C1 segment of cervical spinal cord (tissue), 14 donors: ENCODE data around the gene CTSL.
A peak's percentile ranks its signal among the peaks of the same experiment; 100 is the strongest.
"Not testable (repeated sequence)": the region's sequence is repeated elsewhere in the genome, so short reads cannot be mapped to it uniquely, and the experiment has no call there.

Experiments used
- DNase-seq, 14 donors: peaks; one replicate each; lab custom pipeline; 2025; lab: John Stamatoyannopoulos, UW

CTSL gene

GRCh38 chr9:87720173-87720572 is 5.7 kb upstream of the CTSL start:
- no peak for DNase-seq

GRCh38 chr9:87722393-87723088 is 3.4 kb upstream of the CTSL start:
- peak in 7 of 14 donors; percentile 7 to 43 (median 23) for DNase-seq

DNA sequence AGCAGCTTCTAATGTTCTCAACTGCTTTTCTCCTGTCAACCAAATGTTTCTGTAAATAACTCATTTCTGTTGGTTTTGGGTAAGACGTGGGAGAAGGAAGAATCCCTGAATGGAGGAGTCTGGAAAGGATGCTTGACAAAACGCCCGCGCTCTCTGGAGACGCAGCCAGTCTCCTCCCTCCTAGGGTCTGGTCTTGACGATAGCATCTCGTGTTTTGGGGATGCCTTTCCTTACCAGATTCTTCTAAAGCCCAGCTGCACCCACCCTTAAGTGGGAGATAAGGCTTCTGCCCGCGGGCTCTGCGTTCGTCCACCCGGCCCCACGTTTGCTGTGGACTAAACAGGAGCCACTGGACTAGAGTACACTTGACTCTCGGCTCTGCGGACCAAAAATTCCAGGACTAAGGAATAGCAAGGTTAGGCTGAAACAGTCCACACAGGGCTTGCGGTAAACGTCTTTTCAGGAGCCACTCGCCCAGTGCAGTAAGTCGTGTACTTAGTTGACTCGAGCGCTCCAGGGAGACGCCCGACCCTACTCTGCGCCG is 491 bp upstream of the CTSL start:
- peak in 3 of 14 donors; percentile 60 to 79 (median 67) for DNase-seq

GRCh38 chr9:87729246-87729645 is 3.3 kb downstream of the CTSL start:
- DNase-seq: no peak

DNA sequence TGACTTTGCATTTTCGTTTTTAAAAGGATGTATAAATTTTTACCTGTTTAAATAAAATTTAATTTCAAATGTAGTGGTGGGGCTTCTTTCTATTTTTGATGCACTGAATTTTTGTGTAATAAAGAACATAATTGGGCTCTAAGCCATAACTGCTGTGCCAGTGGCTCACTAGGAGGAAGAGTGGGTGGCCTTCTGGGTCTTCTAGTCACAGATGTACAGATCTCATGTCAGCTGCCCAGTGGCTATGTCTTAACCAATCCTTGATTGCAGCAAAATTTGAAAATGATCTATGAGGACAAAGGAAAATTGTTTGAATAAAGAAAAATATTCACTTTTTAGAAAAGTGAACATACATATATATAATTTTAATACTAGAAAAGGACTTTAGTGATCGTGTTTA is 5.4 kb downstream of the CTSL start:
- no peak for DNase-seq

- DNase-seq: no peak
These were observed 6.4 kb downstream of the CTSL start for GRCh38 chr9:87732344-87732743.

DNA sequence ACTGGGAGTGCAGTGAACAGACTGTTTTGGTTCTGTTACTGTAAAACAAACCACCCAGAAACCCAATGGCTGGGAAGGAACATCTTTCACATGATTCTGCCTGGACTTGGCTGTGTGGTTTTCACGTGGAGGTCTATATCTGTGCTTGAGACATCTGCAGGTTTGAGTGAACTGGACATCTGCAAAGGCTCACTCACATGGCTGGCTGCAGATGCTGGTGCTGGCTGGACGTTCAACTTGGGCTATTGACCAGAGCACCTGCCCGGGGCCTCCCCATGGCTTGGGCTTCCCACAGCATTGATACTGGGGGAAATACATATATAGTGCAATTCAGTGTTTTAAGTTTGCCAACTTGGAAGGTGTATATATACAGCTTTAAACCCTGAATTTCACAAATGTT is 6.8 kb downstream of the CTSL start:
- DNase-seq: no peak

- DNase-seq: no peak
These were observed 7.5 kb downstream of the CTSL start for GRCh38 chr9:87733273-87734052.

- no peak for DNase-seq
These were observed 8.2 kb downstream of the CTSL start for GRCh38 chr9:87734106-87734505.

DNA sequence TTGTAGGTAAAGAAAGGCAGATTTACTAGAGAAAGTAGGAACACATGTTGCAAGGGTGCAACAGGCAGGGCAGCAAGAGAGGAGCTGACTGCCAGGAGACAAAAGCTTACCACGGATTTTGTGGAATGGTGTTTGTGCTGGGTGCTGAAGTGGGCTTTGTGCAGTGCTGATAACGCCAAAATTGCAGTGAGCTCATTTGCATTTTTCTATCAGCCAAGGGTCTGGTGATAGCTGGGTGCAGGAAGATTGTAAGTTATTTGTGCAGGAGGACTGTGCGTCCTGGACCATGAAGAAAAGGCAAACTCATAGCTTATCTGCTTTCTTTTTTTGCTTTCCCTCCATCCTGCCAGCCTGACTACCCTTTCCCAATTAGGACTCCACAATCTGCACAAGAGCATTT is 13.6 kb downstream of the CTSL start:
- no peak for DNase-seq

- DNase-seq: no peak
These were observed 14.3 kb downstream of the CTSL start for GRCh38 chr9:87740209-87740608.

DNA sequence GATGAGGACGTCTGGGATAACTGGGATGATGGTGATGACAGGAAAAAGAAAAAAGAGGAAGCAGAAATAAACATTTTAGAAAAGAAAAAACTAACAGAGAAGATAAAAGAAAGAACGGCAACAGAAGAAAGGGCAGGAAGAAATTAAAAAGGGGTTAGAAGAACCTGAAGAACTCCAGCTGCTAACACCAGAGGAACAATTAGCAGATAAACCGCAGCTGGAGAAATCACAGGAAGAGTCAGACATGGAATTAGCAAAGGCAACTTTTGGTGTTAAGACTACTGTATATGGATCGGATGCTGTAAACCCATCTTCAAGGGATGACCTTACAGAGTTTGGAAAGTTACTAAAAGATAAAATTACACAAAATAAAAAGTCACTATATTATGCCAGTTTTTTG is 15.4 kb downstream of the CTSL start:
- DNase-seq: no peak

GRCh38 chr9:87741891-87742290 is 16.0 kb downstream of the CTSL start:
- DNase-seq: no peak

DNA sequence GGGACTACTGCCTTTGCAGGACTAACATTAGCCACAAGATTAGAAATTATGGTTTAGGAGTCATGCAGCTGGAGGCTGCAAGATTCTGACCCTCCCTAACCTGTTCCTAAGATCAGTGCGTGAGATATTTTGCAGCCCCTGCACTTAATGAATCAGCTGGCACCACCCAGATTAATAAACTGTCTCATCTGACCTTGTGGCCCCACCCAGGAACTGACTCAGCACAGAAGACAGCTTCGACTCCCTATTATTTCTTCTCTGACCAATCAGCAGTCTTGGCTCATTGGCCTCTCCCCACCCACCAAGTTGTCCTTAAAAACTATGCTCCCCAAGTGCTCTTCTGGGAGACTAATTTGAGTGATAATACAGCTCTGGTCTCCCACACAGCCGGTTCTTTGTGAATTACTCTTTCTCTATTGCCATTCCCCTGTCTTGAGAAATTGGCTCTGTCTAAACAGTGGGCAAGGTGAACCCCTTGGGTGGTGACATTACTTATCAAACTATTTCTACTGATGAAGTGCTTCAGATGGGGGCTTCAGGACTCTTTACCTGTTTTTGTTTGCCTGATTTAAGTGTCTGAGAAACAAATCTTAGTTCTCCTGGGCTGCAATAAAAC is 17.0 kb downstream of the CTSL start:
- DNase-seq: no peak

- DNase-seq: not testable (repeated sequence)
These were observed 18.3 kb downstream of the CTSL start for GRCh38 chr9:87744247-87744646.

DNA sequence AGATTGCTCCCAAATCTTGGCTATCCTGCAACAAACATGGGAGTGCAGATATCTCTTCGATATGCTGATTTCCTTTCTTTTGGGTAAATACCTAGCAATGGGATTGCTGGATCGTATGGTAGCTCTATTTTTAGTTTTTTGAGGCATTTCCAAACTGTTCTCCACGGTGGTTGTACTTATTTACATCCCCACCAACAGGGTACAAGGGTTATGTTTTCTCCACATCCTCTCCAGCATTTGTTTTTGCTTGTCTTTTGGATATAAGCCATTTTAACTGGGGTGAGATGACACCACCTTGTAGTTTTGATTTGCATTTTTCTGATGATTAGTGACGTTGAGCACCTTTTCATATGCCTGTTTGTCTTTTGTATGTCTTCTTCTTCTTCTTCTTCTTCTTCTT is 20.3 kb downstream of the CTSL start:
- DNase-seq: no peak

- no peak for DNase-seq
These were observed 23.0 kb downstream of the CTSL start for GRCh38 chr9:87748881-87749280.

- no peak for DNase-seq
These were observed 23.6 kb downstream of the CTSL start for GRCh38 chr9:87749335-87750035.

DNA sequence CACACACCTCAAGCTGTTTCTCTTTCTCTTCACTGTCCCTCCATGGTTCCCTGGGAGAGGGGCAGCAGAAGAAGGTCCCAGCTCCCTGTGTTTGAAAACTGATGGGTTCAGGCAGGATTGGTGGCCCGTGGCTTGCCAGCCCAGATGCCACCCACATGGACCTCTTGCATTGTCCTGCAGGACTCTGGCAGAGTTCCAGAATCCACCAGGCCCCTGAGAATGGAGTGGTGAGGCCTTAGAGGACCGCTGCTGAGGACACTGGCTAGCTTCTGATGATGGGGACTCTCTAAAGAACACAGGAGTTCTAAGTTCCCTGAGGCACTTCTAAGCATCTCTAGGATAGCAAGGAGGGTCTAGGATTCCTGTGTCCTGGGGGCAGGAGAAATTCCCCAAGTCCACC is 24.8 kb downstream of the CTSL start:
- DNase-seq: no peak

- DNase-seq: no peak
These were observed 25.5 kb downstream of the CTSL start for GRCh38 chr9:87751423-87751822.

DNA sequence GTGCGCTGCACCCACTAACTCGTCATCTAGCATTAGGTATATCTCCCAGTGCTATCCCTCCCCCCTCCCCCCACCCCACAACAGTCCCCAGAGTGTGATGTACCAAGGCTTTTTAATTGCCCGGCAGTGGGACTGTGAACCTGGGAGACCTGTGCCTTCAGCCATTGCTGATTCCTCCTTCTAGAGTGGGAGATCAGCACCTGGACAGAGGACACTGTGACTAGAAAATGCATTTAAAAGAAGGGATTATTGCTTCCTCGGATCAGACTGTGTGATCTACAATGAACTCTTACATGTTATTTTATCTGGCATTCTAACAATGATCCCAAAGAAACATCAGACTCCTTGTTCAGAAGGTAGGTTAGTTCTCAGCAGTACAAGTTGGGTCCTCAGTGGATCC is 25.9 kb downstream of the CTSL start:
- DNase-seq: no peak

GRCh38 chr9:87753313-87753712 is 27.4 kb downstream of the CTSL start:
- DNase-seq: no peak
